AG09309 (cell line): ENCODE data around the gene USP15.

Experiments
- DNase-seq: peaks from one replicate; pipeline ENCODE4 v3.0.0-alpha.2; 2010; ENCODE audit warnings: low read depth
- H3K4me3 ChIP-seq: 2 replicates; pipeline ENCODE4 v1.5.1; 2011; ENCODE audit warnings: mild to moderate bottlenecking, low read depth, low read length, moderate library complexity; ENCODE audit not compliant: control insufficient read depth
- CTCF ChIP-seq: IDR thresholded peaks from 2 replicates; pipeline ENCODE4 v1.5.1; 2011; ENCODE audit warnings: mild to moderate bottlenecking, low read depth, low read length, inconsistent platforms; ENCODE audit not compliant: insufficient read depth, control insufficient read depth; ENCODE audit errors: missing control alignments

The USP15 gene

DNA sequence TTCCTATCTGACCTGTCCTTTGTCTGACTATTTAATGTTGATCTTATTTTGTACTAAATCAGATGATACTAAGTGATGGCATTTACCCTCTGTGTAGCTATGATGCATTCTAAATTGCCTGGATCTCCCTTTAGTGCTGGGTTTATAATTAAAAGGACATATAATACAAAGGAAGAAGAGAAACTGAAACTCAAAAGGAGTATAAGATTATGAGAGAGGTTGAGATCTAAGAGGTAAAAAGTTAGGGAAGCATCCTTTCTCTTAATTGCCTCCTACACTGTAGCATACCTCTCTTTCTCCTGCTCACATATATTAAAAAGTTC lies 119.5 kb downstream of the USP15 start:
- TF ChIP-seq CTCF: no peak
- no peak overlapping the region for H3K4me3 ChIP-seq
- DNase-seq: no peak

- no peak overlapping the region for H3K4me3 ChIP-seq
- no peak for TF ChIP-seq CTCF
- no peak for DNase-seq
Observed at GRCh38 chr12:62382526-62382925, 122.3 kb downstream of the USP15 start.

DNA sequence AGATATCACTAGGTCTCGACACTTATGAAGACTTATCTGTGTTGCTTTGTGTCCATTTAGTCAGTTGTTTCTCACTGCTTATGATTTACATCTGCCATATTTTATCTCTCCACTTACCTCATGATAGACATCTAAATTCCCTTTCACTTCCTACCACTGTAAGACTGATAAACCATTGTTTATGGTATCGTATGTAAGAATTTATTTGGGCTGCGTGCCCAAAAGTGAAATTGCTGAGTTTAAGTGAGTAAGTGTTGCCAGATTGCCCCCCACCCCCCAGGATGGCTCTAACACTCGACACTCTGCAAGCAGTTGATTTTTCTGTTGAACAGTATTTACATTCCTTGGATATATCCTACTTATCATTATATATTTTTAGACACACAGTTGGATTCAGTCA lies 136.5 kb downstream of the USP15 start:
- TF ChIP-seq CTCF: no peak
- DNase-seq: no peak
- H3K4me3 ChIP-seq: no peak overlapping the region

- no peak for TF ChIP-seq CTCF
- no peak for DNase-seq
Observed at GRCh38 chr12:62400135-62400534, 139.9 kb downstream of the USP15 start.

GRCh38 chr12:62401631-62402030 lies 141.4 kb downstream of the USP15 start:
- H3K4me3 ChIP-seq: no peak overlapping the region
- no peak for DNase-seq
- no peak for TF ChIP-seq CTCF

More at GRCh38 chr12:62400135-62400534, 139.9 kb downstream of the USP15 start:
- no peak overlapping the region for H3K4me3 ChIP-seq

DNA sequence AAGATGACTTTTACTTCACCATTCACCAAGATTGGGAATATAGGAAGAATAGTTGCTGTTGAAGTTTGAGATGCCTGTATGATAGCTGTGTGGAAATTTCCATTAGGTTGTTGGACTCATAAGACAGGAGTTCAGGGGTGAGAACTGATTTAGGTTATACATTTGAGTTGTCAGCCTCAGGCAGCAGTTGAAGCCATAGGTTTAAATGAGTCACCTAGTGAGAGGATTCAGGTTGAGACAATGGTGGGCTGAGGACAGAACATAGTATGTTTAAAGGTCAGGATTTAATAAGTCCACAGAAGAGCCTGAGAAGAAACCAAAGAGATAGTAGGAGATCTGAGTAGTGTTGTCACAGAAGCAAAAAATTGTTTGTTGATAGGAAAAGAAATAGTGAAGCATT lies 142.8 kb downstream of the USP15 start:
- TF ChIP-seq CTCF: no peak
- no peak for DNase-seq
- H3K4me3 ChIP-seq: no peak overlapping the region

GRCh38 chr12:62407587-62407986 lies 147.4 kb downstream of the USP15 start:
- H3K4me3 ChIP-seq: no peak overlapping the region
- TF ChIP-seq CTCF: no peak
- DNase-seq: no peak
